Neuronal stem cell (in vitro differentiated cells): ENCODE measurements around the gene BBS9.
"Not testable (repeated sequence)": the region's sequence is repeated elsewhere in the genome, so short reads cannot be mapped to it uniquely, and the experiment has no call there.

Source experiments
- DNase-seq: peaks from one replicate; pipeline ENCODE4 v3.0.0-alpha.2; 2013; ENCODE audit warnings: low spot score
- H2AFZ ChIP-seq: one replicate; pipeline ENCODE4 v1.6.1; 2013; ENCODE audit warnings: mild to moderate bottlenecking, low read length, inconsistent platforms
- H2AK5ac ChIP-seq: 2 replicates; pipeline ENCODE4 v1.6.1; 2013; ENCODE audit warnings: low read depth, mild to moderate bottlenecking, inconsistent platforms, low read length, moderate library complexity, mixed read lengths
- H2BK120ac ChIP-seq: 2 replicates; pipeline ENCODE4 v1.6.1; 2013; ENCODE audit warnings: low read depth, mild to moderate bottlenecking, inconsistent platforms, low read length, moderate library complexity, mixed read lengths
- H2BK12ac ChIP-seq: one replicate; pipeline ENCODE4 v1.6.1; 2013; ENCODE audit warnings: low read length, inconsistent platforms
- H2BK15ac ChIP-seq: 2 replicates; pipeline ENCODE4 v1.6.1; 2013; ENCODE audit warnings: mild to moderate bottlenecking, low read length, inconsistent platforms, mixed read lengths
- H2BK5ac ChIP-seq: one replicate; pipeline ENCODE4 v1.6.1; 2013; ENCODE audit warnings: inconsistent platforms, mild to moderate bottlenecking, low read length, moderate library complexity
- H3K14ac ChIP-seq: one replicate; pipeline ENCODE4 v1.6.1; 2013; ENCODE audit warnings: low read length, inconsistent platforms
- H3K18ac ChIP-seq: 2 replicates; pipeline ENCODE4 v1.6.1; 2013; ENCODE audit warnings: low read length, inconsistent platforms
- H3K23ac ChIP-seq: 2 replicates; pipeline ENCODE4 v1.6.1; 2013; ENCODE audit warnings: low read depth, mild to moderate bottlenecking, mixed read lengths, low read length, inconsistent platforms; ENCODE audit not compliant: poor library complexity
- H3K27ac ChIP-seq: replicated peaks from 3 replicates; pipeline ENCODE4 v1.5.1; 2013; ENCODE audit warnings: low read length, inconsistent platforms
- H3K27me3 ChIP-seq, 3 experiments: 2 replicates each; pipeline ENCODE4 v1.6.1; 2013; ENCODE audit warnings: low read length in 3 of 3, mild to moderate bottlenecking in 2 of 3, inconsistent platforms in 1 of 3, low read depth in 1 of 3, mixed read lengths in 1 of 3, moderate library complexity in 1 of 3; ENCODE audit not compliant: control insufficient read depth in 3 of 3, insufficient read depth in 3 of 3
- H3K36me3 ChIP-seq, 2 donors: replicated peaks in 1 of 2; 2 replicates each; pipeline ENCODE4 v1.6.1; 2013; ENCODE audit warnings: low read length in 2 of 2; ENCODE audit not compliant: control insufficient read depth in 2 of 2, insufficient read depth in 2 of 2
- H3K4ac ChIP-seq: 2 replicates; pipeline ENCODE4 v1.6.1; 2013; ENCODE audit warnings: inconsistent platforms, mild to moderate bottlenecking, low read length, moderate library complexity
- H3K4me1 ChIP-seq, 2 donors: 1 replicate in 1 of 2; 2 replicates in 1 of 2; pipeline ENCODE4 v1.6.1; 2013; ENCODE audit warnings: low read length in 2 of 2, low read depth in 1 of 2; ENCODE audit not compliant: control insufficient read depth in 2 of 2, insufficient read depth in 1 of 2
- H3K4me2 ChIP-seq: one replicate; pipeline ENCODE4 v1.6.1; 2013; ENCODE audit warnings: mild to moderate bottlenecking, low read length, inconsistent platforms; ENCODE audit not compliant: insufficient read depth, poor library complexity, severe bottlenecking
- H3K4me3 ChIP-seq, 2 donors: 2 replicates each; pipeline ENCODE4 v1.5.1; 2013; ENCODE audit warnings: low read length in 2 of 2, mild to moderate bottlenecking in 2 of 2, inconsistent platforms in 1 of 2, moderate library complexity in 1 of 2
- H3K79me1 ChIP-seq: one replicate; pipeline ENCODE4 v1.6.1; 2013; ENCODE audit warnings: low read depth, mild to moderate bottlenecking, inconsistent platforms, low read length, moderate library complexity
- H3K9ac ChIP-seq: one replicate; pipeline ENCODE4 v1.6.1; 2013; ENCODE audit warnings: mild to moderate bottlenecking, low read depth, low read length, inconsistent platforms; ENCODE audit not compliant: poor library complexity
- H3K9me3 ChIP-seq, 2 donors: replicated peaks in 1 of 2; 2 replicates each; pipeline versions ENCODE3 to v1.6.1; 2013; ENCODE audit warnings: low read length in 2 of 2, mild to moderate bottlenecking in 2 of 2, inconsistent platforms in 1 of 2, low read depth in 1 of 2, mixed read lengths in 1 of 2, moderate library complexity in 1 of 2; ENCODE audit not compliant: control insufficient read depth in 2 of 2, insufficient read depth in 1 of 2
- H4K8ac ChIP-seq: one replicate; pipeline ENCODE4 v1.6.1; 2013; ENCODE audit warnings: low read depth, mild to moderate bottlenecking, inconsistent platforms, low read length, moderate library complexity
- H4K91ac ChIP-seq: one replicate; pipeline ENCODE4 v1.6.1; 2013; ENCODE audit warnings: low read length, low read depth, mild to moderate bottlenecking, inconsistent platforms; ENCODE audit not compliant: poor library complexity
- WGBS, 2 donors: extraction: QIAGEN DNeasy Blood & Tissue Kit; methylation state at CpG; one replicate each; pipeline ENCODE4 v1.1.7; 2013; ENCODE audit warnings: missing lambda C conversion rate in 2 of 2, mixed read lengths in 1 of 2; ENCODE audit not compliant: insufficient read length in 2 of 2, insufficient replicate concordance in 1 of 2; ENCODE audit errors: extremely low coverage in 2 of 2; 5-methylcytosine and 5-hydroxymethylcytosine counted together

The BBS9 gene

GRCh38 chr7:33484476-33484875 is 355.1 kb downstream of the BBS9 start:
- H4K91ac ChIP-seq, H2BK12ac ChIP-seq, H3K23ac ChIP-seq, H2BK15ac ChIP-seq, H4K8ac ChIP-seq, H2AK5ac ChIP-seq, H3K9ac ChIP-seq, H2AFZ ChIP-seq, H3K4me1 ChIP-seq, DNase-seq, H3K18ac ChIP-seq, H3K4me3 ChIP-seq, H3K14ac ChIP-seq, H3K27me3 ChIP-seq, H3K36me3 ChIP-seq, H3K4ac ChIP-seq, H3K9me3 ChIP-seq, H3K27ac ChIP-seq, H2BK120ac ChIP-seq, H3K79me1 ChIP-seq, H2BK5ac ChIP-seq, H3K4me2 ChIP-seq: not testable (repeated sequence)
- WGBS, 2 donors, result no CpG with 5 or more reads among the region's 1 CpG

GRCh38 chr7:33485747-33486493 is 356.6 kb downstream of the BBS9 start:
- H3K18ac ChIP-seq, result no peak overlapping the region
- H3K4me3 ChIP-seq, result no peak overlapping the region
- no peak overlapping the region for H3K27ac ChIP-seq
- H2AFZ ChIP-seq, result no peak overlapping the region
- no peak overlapping the region for H4K91ac ChIP-seq
- no peaks in the 10 kb centered on the region for H3K79me1 ChIP-seq
- H3K4me1 ChIP-seq, result no peaks in the 10 kb centered on the region
- no peak overlapping the region for H3K23ac ChIP-seq
- no peak overlapping the region for H2BK12ac ChIP-seq
- no peak overlapping the region for H3K14ac ChIP-seq
- H3K36me3 ChIP-seq, result no peaks in the 10 kb centered on the region
- H2BK5ac ChIP-seq, result no peak overlapping the region
- no peak for DNase-seq
- H4K8ac ChIP-seq, result no peak overlapping the region
- no CpG with 5 or more reads among the region's 4 CpGs for WGBS, 2 donors
- no peak overlapping the region for H2AK5ac ChIP-seq
- H3K9me3 ChIP-seq, result no peaks in the 10 kb centered on the region
- no peak overlapping the region for H3K4me2 ChIP-seq
- no peak overlapping the region for H2BK15ac ChIP-seq
- no peak overlapping the region for H2BK120ac ChIP-seq
- H3K9ac ChIP-seq, result no peak overlapping the region
- H3K4ac ChIP-seq, result no peak overlapping the region
- no peaks in the 10 kb centered on the region for H3K27me3 ChIP-seq

DNA sequence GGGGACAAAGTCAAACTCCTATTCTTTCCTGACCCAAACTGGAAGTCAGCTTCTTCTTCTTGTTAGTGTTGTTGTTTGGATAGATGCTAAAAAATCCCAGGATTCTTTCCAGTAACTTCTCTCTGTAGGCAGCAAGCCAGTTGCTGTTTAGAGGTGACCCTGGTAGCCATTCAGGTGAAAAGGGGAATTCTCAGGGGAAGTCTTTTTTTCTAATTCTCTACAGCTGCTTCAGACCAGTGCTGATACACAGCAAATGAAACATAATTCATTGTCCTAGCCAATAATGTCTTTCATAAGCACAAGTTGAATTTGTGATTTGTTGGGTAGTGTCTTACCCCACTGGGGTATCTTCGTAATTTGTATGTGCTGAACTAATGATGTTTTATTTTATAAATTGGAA is 357.3 kb downstream of the BBS9 start:
- Histone ChIP-seq H3K27me3 (no peaks in the 10 kb centered on the region), H2BK5ac (no peak overlapping the region), H3K9me3 (no peaks in the 10 kb centered on the region), H3K18ac (no peak overlapping the region), H3K27ac (no peak overlapping the region), H2BK120ac (no peak overlapping the region), H3K9ac (no peak overlapping the region), H3K4me1 (no peaks in the 10 kb centered on the region), H2BK12ac (no peak overlapping the region), H3K79me1 (no peaks in the 10 kb centered on the region), H2AFZ (no peak overlapping the region), H3K4ac (no peak overlapping the region), H2BK15ac (no peak overlapping the region), H2AK5ac (no peak overlapping the region), H4K8ac (no peak overlapping the region), H4K91ac (no peak overlapping the region), H3K4me2 (no peak overlapping the region), H3K4me3 (no peak overlapping the region), H3K36me3 (no peaks in the 10 kb centered on the region), H3K14ac (no peak overlapping the region), H3K23ac (no peak overlapping the region)
- DNase-seq, result no peak
- no CpG with 5 or more reads among the region's 1 CpG for WGBS, 2 donors

DNA sequence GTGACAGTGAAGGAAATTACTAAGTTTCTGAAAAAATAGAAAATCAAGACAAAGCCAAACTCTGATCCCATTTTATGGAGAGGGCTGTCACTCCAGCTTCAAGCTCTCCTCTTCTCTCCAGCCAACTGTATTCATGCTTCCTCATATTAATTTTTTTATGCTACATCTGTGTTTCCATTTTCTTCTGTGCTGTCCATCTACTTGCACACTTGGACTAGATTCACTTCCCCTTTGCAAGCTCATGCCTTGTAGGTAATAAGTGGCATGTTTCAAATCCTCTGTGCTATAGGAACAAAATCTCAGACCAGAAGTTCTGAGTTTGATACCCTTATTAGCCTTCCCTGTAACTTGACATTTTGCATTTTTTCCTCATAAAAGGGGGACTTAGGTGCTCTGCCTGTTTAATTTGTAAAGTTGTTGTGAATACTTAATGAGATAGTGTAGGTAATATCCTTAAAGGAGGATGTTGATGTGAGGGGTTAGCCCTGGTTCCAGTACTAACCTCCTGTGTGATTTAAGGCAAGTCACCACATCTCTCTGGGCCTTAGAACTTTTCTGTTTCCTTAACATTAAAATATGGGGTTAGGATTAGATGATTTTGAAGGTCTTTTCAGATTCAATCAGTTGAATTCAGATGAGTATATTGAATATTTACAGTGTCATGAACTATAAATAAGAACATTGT is 358.8 kb downstream of the BBS9 start:
- Histone ChIP-seq H3K18ac (no peak overlapping the region), H3K23ac (no peak overlapping the region), H3K27ac (no peak overlapping the region), H2BK12ac (no peak overlapping the region), H2BK15ac (no peak overlapping the region), H2BK5ac (no peak overlapping the region), H4K8ac (no peak overlapping the region), H2AK5ac (no peak overlapping the region), H3K4me2 (no peak overlapping the region), H3K79me1 (no peaks in the 10 kb centered on the region), H3K4me3 (no peak overlapping the region), H3K4ac (no peak overlapping the region), H3K4me1 (no peaks in the 10 kb centered on the region), H4K91ac (no peak overlapping the region), H3K9me3 (no peaks in the 10 kb centered on the region), H2AFZ (no peak overlapping the region), H3K36me3 (no peaks in the 10 kb centered on the region), H2BK120ac (no peak overlapping the region), H3K9ac (no peak overlapping the region), H3K14ac (no peak overlapping the region), H3K27me3 (no peaks in the 10 kb centered on the region)
- no peak for DNase-seq
